Neural cell (in vitro differentiated cells): ENCODE measurements around the gene EPHB3. TPM values are rescaled to one million over a fixed set of nuclear protein-coding genes. Genes with fewer than 3 reads are reported as not detected.

ENCODE experiments used
- H2AFZ ChIP-seq: fragments of 200-600, 300-800 bp; sonication (generic), shearing (Covaris generic); 2 replicates; pipeline ENCODE4 v1.6.0; 2014; ENCODE audit warnings: low read depth, mild to moderate bottlenecking, antibody characterized with exemption, low read length, moderate library complexity
- H3F3A ChIP-seq: fragments of 200-600 bp; shearing (Covaris generic); 2 replicates; pipeline ENCODE4 v1.6.1; 2016; ENCODE audit warnings: mild to moderate bottlenecking, moderate library complexity, mixed read lengths, antibody characterized with exemption, low read length; ENCODE audit not compliant: insufficient read depth, poor library complexity, severe bottlenecking
- H3K27ac ChIP-seq: fragments of 200-600, 300-800 bp; sonication (generic), shearing (Covaris generic); 2 replicates; pipeline ENCODE4 v1.5.1; 2014; ENCODE audit warnings: mild to moderate bottlenecking, low read length, moderate library complexity
- H3K27me3 ChIP-seq: fragments of 300-800, 200-600 bp; sonication (generic), shearing (Covaris generic); 2 replicates; pipeline ENCODE4 v1.6.0; 2014; ENCODE audit warnings: mild to moderate bottlenecking, low read depth, low read length, moderate library complexity; ENCODE audit not compliant: insufficient read depth
- H3K36me3 ChIP-seq: fragments of 300-800, 200-600 bp; sonication (generic), shearing (Covaris generic); 2 replicates; pipeline ENCODE4 v1.5.1; 2014; ENCODE audit warnings: mild to moderate bottlenecking, antibody characterized with exemption, low read length, moderate library complexity; ENCODE audit not compliant: insufficient read depth
- H3K4me2 ChIP-seq: fragments of 300-800, 200-600 bp; sonication (generic), shearing (Covaris generic); 2 replicates; pipeline ENCODE4 v1.6.0; 2014; ENCODE audit warnings: mild to moderate bottlenecking, low read length
- H3K4me3 ChIP-seq: fragments of 300-800, 200-600 bp; sonication (generic), shearing (Covaris generic); 2 replicates; pipeline ENCODE4 v1.5.1; 2014; ENCODE audit warnings: mild to moderate bottlenecking, low read length, moderate library complexity
- H3K79me2 ChIP-seq: fragments of 200-600 bp; shearing (Covaris generic); replicated peaks from 2 replicates; pipeline ENCODE4 v1.6.0; 2014; ENCODE audit warnings: mild to moderate bottlenecking, low read length, moderate library complexity; ENCODE audit not compliant: insufficient read depth
- H3K9ac ChIP-seq: fragments of 300-800, 200-600 bp; sonication (generic), shearing (Covaris generic); 2 replicates; pipeline ENCODE4 v1.6.1; 2016; ENCODE audit warnings: mild to moderate bottlenecking, low read length, mixed read lengths
- H3K9me2 ChIP-seq: fragments of 200-600 bp; shearing (Covaris generic); 2 replicates; pipeline ENCODE4 v1.6.1; 2016; ENCODE audit warnings: mild to moderate bottlenecking, low read length, mixed read lengths; ENCODE audit not compliant: insufficient read depth
- H3K9me3 ChIP-seq: fragments of 200-600, 300-800 bp; sonication (generic), shearing (Covaris generic); 2 replicates; pipeline ENCODE4 v1.6.1; 2016; ENCODE audit warnings: mild to moderate bottlenecking, mixed run types, low read length, moderate library complexity, mixed read lengths
- H4K20me1 ChIP-seq: fragments of 200-600 bp; shearing (Covaris generic); 2 replicates; pipeline ENCODE4 v1.6.1; 2016; ENCODE audit warnings: mild to moderate bottlenecking, mixed run types; ENCODE audit not compliant: insufficient read depth
- CTCF ChIP-seq: fragments of 450-650 bp; IDR thresholded peaks from 2 replicates; pipeline ENCODE4 v1.5.1; 2014; ENCODE audit warnings: antibody characterized with exemption, mild to moderate bottlenecking, moderate library complexity; ENCODE audit not compliant: poor library complexity, severe bottlenecking
- EP300 ChIP-seq: fragments of 450-650 bp; conservative IDR thresholded peaks from 2 replicates; pipeline ENCODE4 v1.6.1; 2014; ENCODE audit warnings: antibody characterized with exemption, mild to moderate bottlenecking, moderate library complexity; ENCODE audit not compliant: poor library complexity, severe bottlenecking
- EZH2 ChIP-seq: fragments of 200-600, 300-800 bp; shearing (Covaris generic), sonication (generic); IDR thresholded peaks from 2 replicates; pipeline ENCODE4 v1.6.1; 2014; ENCODE audit warnings: antibody characterized with exemption, low read length, borderline replicate concordance, mild to moderate bottlenecking; ENCODE audit not compliant: insufficient read depth, poor library complexity, severe bottlenecking
- MXI1 ChIP-seq: fragments of 450-650 bp; conservative IDR thresholded peaks from 2 replicates; pipeline ENCODE4 v1.6.1; 2014; ENCODE audit warnings: antibody characterized with exemption, mild to moderate bottlenecking; ENCODE audit not compliant: poor library complexity, severe bottlenecking
- POLR2AphosphoS5 ChIP-seq: IDR thresholded peaks from 2 replicates; pipeline ENCODE4 v1.6.1; 2012
- RAD21 ChIP-seq: fragments of 450-650 bp; conservative IDR thresholded peaks from 2 replicates; pipeline ENCODE4 v1.6.1; 2014; ENCODE audit warnings: antibody characterized with exemption, mild to moderate bottlenecking, moderate library complexity
- REST ChIP-seq: IDR thresholded peaks from 2 replicates; pipeline ENCODE4 v1.6.1; 2012; ENCODE audit warnings: borderline replicate concordance
- SMC3 ChIP-seq: fragments of 450-650 bp; conservative IDR thresholded peaks from 2 replicates; pipeline ENCODE4 v1.6.1; 2014; ENCODE audit warnings: antibody characterized with exemption, mild to moderate bottlenecking, moderate library complexity; ENCODE audit not compliant: poor library complexity
- TAF1 ChIP-seq: IDR thresholded peaks from 2 replicates; pipeline ENCODE4 v1.6.1; 2012; ENCODE audit warnings: low read depth
- polyA minus RNA-seq: library from RNA; depleted of rRNA, polyadenylated mRNA; stranded (reverse); fragments of >200 nt; gene quantifications from 2 replicates; pipeline ENCODE4 v1.2.3, GENCODE V29; 2014
- polyA plus RNA-seq: library from polyadenylated mRNA; depleted of rRNA; stranded (reverse); fragments of >200 nt; gene quantifications from 2 replicates; pipeline ENCODE4 v1.2.3, GENCODE V29; 2014

Gene EPHB3
- polyA plus RNA-seq (4.3 and 5.9 TPM in 2 replicates), polyA minus RNA-seq (6.6 and 8.1 TPM in 2 replicates)

GRCh38 chr3:184561061-184561912, at the start of gene EPHB3:
Gene EPHB3 (plus strand): TSS chr3:184561785. CDS start chr3:184562236, 451 bp downstream.
- no peaks in the 10 kb centered on the region for H3K9me2 ChIP-seq
- H2AFZ ChIP-seq = no peak within 1 kb of the TSS
- H3K4me3 ChIP-seq = peak within 1 kb of the TSS; percentile 81
- H3K27ac ChIP-seq = no peak within 1 kb of the TSS
- no peaks in the 10 kb centered on the region for H3F3A ChIP-seq
- TF ChIP-seq EZH2 = no peak
- TF ChIP-seq CTCF = peak; percentile 100
- peak; percentile 84 for TF ChIP-seq POLR2AphosphoS5
- peak; percentile 100 for TF ChIP-seq RAD21
- TF ChIP-seq TAF1 = peak; percentile 88
- no peak for TF ChIP-seq MXI1
- TF ChIP-seq EP300 = peak; percentile 51
- TF ChIP-seq REST = peak; percentile 53
- peak; percentile 100 for TF ChIP-seq SMC3
- no peaks in the 10 kb centered on the region for H3K36me3 ChIP-seq
- peak within 1 kb of the TSS; percentile 69 for H3K9ac ChIP-seq
- H3K9me3 ChIP-seq = no peaks in the 10 kb centered on the region
- peak within 1 kb of the TSS; percentile 52 for H3K4me2 ChIP-seq
- peaks cover 36% of the 10 kb centered on the region for H3K79me2 ChIP-seq
- no peaks in the 10 kb centered on the region for H4K20me1 ChIP-seq
- peaks cover 14% of the 10 kb centered on the region for H3K27me3 ChIP-seq

- Histone ChIP-seq H3K9ac (no peak overlapping the region), H3K27me3 (peaks cover 35% of the 10 kb centered on the region)
Observed at GRCh38 chr3:184512621-184513020, 49.0 kb upstream of the EPHB3 start.

More at GRCh38 chr3:184512621-184513020, 49.0 kb upstream of the EPHB3 start:
- H3F3A ChIP-seq = no peaks in the 10 kb centered on the region
- no peak overlapping the region for H3K27ac ChIP-seq
- H3K4me2 ChIP-seq = no peak overlapping the region
- no peaks in the 10 kb centered on the region for H3K9me2 ChIP-seq
- no peaks in the 10 kb centered on the region for H3K79me2 ChIP-seq
- H2AFZ ChIP-seq = no peak overlapping the region
- H3K9me3 ChIP-seq = no peaks in the 10 kb centered on the region
- no peaks in the 10 kb centered on the region for H3K36me3 ChIP-seq
- no peak for TF ChIP-seq RAD21
- TF ChIP-seq SMC3 = no peak
- no peak for TF ChIP-seq CTCF
- no peak for TF ChIP-seq MXI1
- TF ChIP-seq EP300 = no peak
- TF ChIP-seq POLR2AphosphoS5 = no peak
- TF ChIP-seq REST = no peak
- TF ChIP-seq EZH2 = no peak
- no peak for TF ChIP-seq TAF1
- no peak overlapping the region for H3K4me3 ChIP-seq
- no peaks in the 10 kb centered on the region for H4K20me1 ChIP-seq
